Right lobe of liver (tissue), 4 donors: ENCODE results near the gene GRIP1.

Experiments used
- CTCF ChIP-seq, 4 donors: fragments of 200-600 bp in 3 of 4; fragments of 450-650 bp in 1 of 4; IDR thresholded peaks; one replicate each; pipeline versions ENCODE4 v1.5.1 to v1.8.0; 2016 to 2022; ENCODE audit warnings: antibody characterized with exemption in 4 of 4, mild to moderate bottlenecking in 2 of 4
- POLR2A ChIP-seq: fragments of 450-650 bp; IDR thresholded peaks from one replicate; pipeline ENCODE4 v1.6.1; 2017; ENCODE audit warnings: antibody characterized with exemption, mild to moderate bottlenecking
- donor health status: DM: no; HTN: no; CAD: no.
- donor health status: DM: no; HTN: no; CAD: no.
- donor health status: DM: no; HTN: yes; CAD: no.

- TF ChIP-seq CTCF (IDR thresholded peaks at IDR 0.05) = no peak
- TF ChIP-seq POLR2A = no peak
These were observed 229.3 kb downstream of the GRIP1 start for GRCh38 chr12:66449531-66449930.
